Measurements from ENCODE around the gene ZNF652.

Gene ZNF652

GRCh38 chr17:49357516-49357915, 4.5 kb downstream of the ZNF652 start:
- H3K9me3 Mint-ChIP-seq = no peaks in the 10 kb centered on the region
- H3K36me3 Mint-ChIP-seq (ENCODE audit: low read depth) = no peaks in the 10 kb centered on the region
- H3K4me1 Mint-ChIP-seq (ENCODE audit: low read depth) = peaks cover 64% of the 10 kb centered on the region
- no peaks in the 10 kb centered on the region for H3K27me3 Mint-ChIP-seq
- no peak overlapping the region for H3K27ac Mint-ChIP-seq
- H3K4me3 Mint-ChIP-seq = peak overlapping the region; percentile 2

- H3K27ac Mint-ChIP-seq = no peak overlapping the region
- H3K27me3 Mint-ChIP-seq = no peaks in the 10 kb centered on the region
- peaks cover 69% of the 10 kb centered on the region for H3K4me1 Mint-ChIP-seq (ENCODE audit: low read depth)
- no peaks in the 10 kb centered on the region for H3K36me3 Mint-ChIP-seq (ENCODE audit: low read depth)
- no peak overlapping the region for H3K4me3 Mint-ChIP-seq
- no peaks in the 10 kb centered on the region for H3K9me3 Mint-ChIP-seq
Measured at GRCh38 chr17:49356320-49356719, 5.7 kb downstream of the ZNF652 start.

DNA sequence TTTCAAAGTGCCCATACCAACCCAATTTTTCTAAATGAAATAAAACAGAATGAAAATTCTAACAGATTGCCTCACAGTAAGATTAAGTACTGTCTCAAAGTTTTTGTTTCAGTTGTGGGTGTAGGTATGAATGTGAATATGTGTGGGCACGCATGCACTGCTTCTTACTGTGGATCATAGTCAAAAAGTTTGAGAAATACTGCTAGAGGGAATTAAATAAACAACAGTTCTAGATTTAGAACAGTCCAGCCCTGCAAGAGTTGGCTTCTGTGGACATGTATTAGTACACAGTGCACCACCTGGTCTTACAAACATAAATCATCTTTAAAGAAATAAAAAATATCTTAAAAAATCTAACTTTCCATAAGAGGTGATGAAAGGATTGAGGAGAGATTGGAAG, 8.4 kb downstream of the ZNF652 start:
- Mint-ChIP-seq H3K36me3 (ENCODE audit: low read depth) (peaks cover 4% of the 10 kb centered on the region), H3K4me1 (ENCODE audit: low read depth) (peaks cover 52% of the 10 kb centered on the region), H3K27ac (peak overlapping the region; percentile 38), H3K27me3 (no peaks in the 10 kb centered on the region), H3K9me3 (no peaks in the 10 kb centered on the region), H3K4me3 (peak overlapping the region; percentile 2)

GRCh38 chr17:49352587-49353154, 9.4 kb downstream of the ZNF652 start:
- peaks cover 52% of the 10 kb centered on the region for H3K4me1 Mint-ChIP-seq (ENCODE audit: low read depth)
- no peak overlapping the region for H3K27ac Mint-ChIP-seq
- H3K36me3 Mint-ChIP-seq (ENCODE audit: low read depth) = peaks cover 8% of the 10 kb centered on the region
- no peak overlapping the region for H3K4me3 Mint-ChIP-seq
- no peaks in the 10 kb centered on the region for H3K27me3 Mint-ChIP-seq
- no peaks in the 10 kb centered on the region for H3K9me3 Mint-ChIP-seq

GRCh38 chr17:49351572-49352140, 10.4 kb downstream of the ZNF652 start:
- Mint-ChIP-seq H3K27ac (no peak overlapping the region), H3K4me3 (no peak overlapping the region)

GRCh38 chr17:49349541-49349940, 12.5 kb downstream of the ZNF652 start:
- Mint-ChIP-seq H3K9me3 (no peaks in the 10 kb centered on the region), H3K36me3 (ENCODE audit: low read depth) (peaks cover 8% of the 10 kb centered on the region), H3K4me3 (no peak overlapping the region), H3K27ac (no peak overlapping the region), H3K4me1 (ENCODE audit: low read depth) (peaks cover 64% of the 10 kb centered on the region), H3K27me3 (no peaks in the 10 kb centered on the region)

More at GRCh38 chr17:49351572-49352140, 10.4 kb downstream of the ZNF652 start:
- peaks cover 8% of the 10 kb centered on the region for H3K36me3 Mint-ChIP-seq (ENCODE audit: low read depth)
- H3K4me1 Mint-ChIP-seq (ENCODE audit: low read depth) = peaks cover 54% of the 10 kb centered on the region
- H3K27me3 Mint-ChIP-seq = no peaks in the 10 kb centered on the region
- H3K9me3 Mint-ChIP-seq = no peaks in the 10 kb centered on the region

DNA sequence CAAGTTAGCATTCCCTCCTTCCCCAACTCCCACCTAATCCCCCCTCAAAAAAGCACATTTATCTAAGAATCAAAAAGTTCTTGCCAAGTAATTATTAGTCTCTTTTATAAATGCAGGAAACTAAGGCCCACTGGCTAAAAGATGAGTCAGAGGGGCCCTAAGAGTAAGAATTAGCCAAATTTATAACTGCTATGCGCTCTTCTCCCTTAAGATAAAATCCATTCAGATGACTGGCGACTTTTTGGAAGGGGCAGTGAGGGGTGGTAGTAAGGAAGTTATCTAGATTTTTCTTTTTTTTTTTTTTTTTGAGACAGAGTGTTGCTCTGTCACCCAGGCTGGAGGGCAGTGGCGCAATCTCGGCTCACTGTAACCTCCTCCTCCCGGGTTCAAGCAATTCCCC, 17.1 kb downstream of the ZNF652 start:
- H3K36me3 Mint-ChIP-seq (ENCODE audit: low read depth) = peaks cover 8% of the 10 kb centered on the region
- peak overlapping the region; percentile 14 for H3K27ac Mint-ChIP-seq

GRCh38 chr17:49343273-49343672, 18.8 kb downstream of the ZNF652 start:
- no peaks in the 10 kb centered on the region for H3K9me3 Mint-ChIP-seq
- peaks cover 90% of the 10 kb centered on the region for H3K4me1 Mint-ChIP-seq (ENCODE audit: low read depth)
- H3K36me3 Mint-ChIP-seq (ENCODE audit: low read depth) = peaks cover 4% of the 10 kb centered on the region
- peak overlapping the region; percentile 96 for H3K27ac Mint-ChIP-seq
- no peaks in the 10 kb centered on the region for H3K27me3 Mint-ChIP-seq
- H3K4me3 Mint-ChIP-seq = peak overlapping the region; percentile 80

More for the DNA sequence above, 17.1 kb downstream of the ZNF652 start:
- H3K9me3 Mint-ChIP-seq = no peaks in the 10 kb centered on the region
- no peaks in the 10 kb centered on the region for H3K27me3 Mint-ChIP-seq
- H3K4me3 Mint-ChIP-seq = no peak overlapping the region
- peaks cover 85% of the 10 kb centered on the region for H3K4me1 Mint-ChIP-seq (ENCODE audit: low read depth)

- Mint-ChIP-seq H3K4me3 (peak overlapping the region; percentile 70), H3K9me3 (no peaks in the 10 kb centered on the region), H3K27ac (peak overlapping the region; percentile 96), H3K36me3 (ENCODE audit: low read depth) (no peaks in the 10 kb centered on the region), H3K4me1 (ENCODE audit: low read depth) (peaks cover 90% of the 10 kb centered on the region), H3K27me3 (no peaks in the 10 kb centered on the region)
Measured at GRCh38 chr17:49342575-49342936, 19.5 kb downstream of the ZNF652 start.

DNA sequence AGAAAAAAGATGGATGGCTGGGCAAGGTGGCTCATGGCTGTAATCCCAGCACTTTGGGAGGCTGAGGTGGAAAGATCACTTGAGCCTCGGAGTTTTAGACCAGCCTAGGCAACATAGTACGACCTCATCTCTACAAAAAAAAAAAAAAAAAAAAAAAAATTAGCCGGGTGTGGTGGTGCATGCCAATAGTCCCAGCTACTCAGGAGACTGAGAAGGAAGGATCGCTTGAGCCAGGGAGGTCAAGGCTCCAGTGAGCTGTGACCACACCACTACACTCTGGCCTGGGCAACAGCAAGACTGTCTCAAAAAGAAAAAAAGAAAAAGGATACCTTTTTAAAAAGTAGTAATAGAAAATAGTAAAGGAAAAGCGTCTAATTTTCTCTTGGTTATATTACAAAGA, 20.7 kb downstream of the ZNF652 start:
- Mint-ChIP-seq H3K4me3 (peak overlapping the region; percentile 70), H3K27me3 (no peaks in the 10 kb centered on the region), H3K9me3 (no peaks in the 10 kb centered on the region), H3K36me3 (ENCODE audit: low read depth) (no peaks in the 10 kb centered on the region), H3K27ac (peak overlapping the region; percentile 96), H3K4me1 (ENCODE audit: low read depth) (peaks cover 83% of the 10 kb centered on the region)

DNA sequence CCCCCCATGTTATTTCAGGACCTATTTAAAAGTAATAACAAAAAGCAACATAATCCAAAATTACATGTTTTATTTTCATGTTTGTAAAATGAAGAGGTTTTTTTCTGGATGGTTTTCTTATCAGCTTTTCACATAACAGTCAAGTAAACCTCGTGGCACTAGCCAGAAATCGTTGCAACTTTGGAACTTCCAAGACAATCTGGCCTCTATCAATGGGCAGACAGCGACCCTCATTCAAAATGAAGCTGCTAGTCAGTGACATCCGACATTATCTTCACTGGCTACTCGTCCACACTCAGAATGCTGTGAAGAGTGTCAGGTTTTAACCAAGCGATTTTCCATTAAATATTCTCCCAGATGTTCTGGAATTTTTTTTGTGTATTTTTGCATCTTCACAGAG, 22.7 kb downstream of the ZNF652 start:
- Mint-ChIP-seq H3K4me3 (peak overlapping the region; percentile 28), H3K27me3 (no peaks in the 10 kb centered on the region), H3K36me3 (ENCODE audit: low read depth) (no peaks in the 10 kb centered on the region), H3K27ac (peak overlapping the region; percentile 40), H3K4me1 (ENCODE audit: low read depth) (peaks cover 83% of the 10 kb centered on the region), H3K9me3 (no peaks in the 10 kb centered on the region)

DNA sequence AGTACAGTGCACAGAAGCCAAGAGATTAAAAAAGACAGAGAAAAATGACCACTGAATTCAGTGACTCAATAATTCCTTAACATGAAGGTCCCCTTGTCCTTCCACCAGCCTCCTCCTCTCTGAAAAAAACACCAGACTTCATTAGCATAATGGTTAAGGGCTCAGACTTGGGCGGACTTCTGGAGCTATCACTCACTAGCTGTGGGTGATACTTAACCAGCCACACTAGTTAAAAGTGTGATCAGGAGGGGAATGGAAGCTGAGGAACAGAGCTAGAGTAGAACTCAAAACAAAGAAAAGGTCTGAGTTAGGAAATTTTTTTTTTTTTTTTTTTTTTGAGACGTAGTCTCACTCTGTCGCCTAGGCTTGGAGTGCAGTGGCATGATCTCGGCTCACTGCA, 23.2 kb downstream of the ZNF652 start:
- Mint-ChIP-seq H3K9me3 (no peaks in the 10 kb centered on the region), H3K4me3 (peak overlapping the region; percentile 44), H3K27ac (peak overlapping the region; percentile 90), H3K4me1 (ENCODE audit: low read depth) (peaks cover 83% of the 10 kb centered on the region), H3K36me3 (ENCODE audit: low read depth) (no peaks in the 10 kb centered on the region), H3K27me3 (no peaks in the 10 kb centered on the region)

GRCh38 chr17:49337884-49338283, 24.2 kb downstream of the ZNF652 start:
- Mint-ChIP-seq H3K36me3 (ENCODE audit: low read depth) (no peaks in the 10 kb centered on the region), H3K4me1 (ENCODE audit: low read depth) (peaks cover 73% of the 10 kb centered on the region), H3K27ac (peak overlapping the region; percentile 90), H3K27me3 (no peaks in the 10 kb centered on the region), H3K9me3 (no peaks in the 10 kb centered on the region), H3K4me3 (peak overlapping the region; percentile 44)

DNA sequence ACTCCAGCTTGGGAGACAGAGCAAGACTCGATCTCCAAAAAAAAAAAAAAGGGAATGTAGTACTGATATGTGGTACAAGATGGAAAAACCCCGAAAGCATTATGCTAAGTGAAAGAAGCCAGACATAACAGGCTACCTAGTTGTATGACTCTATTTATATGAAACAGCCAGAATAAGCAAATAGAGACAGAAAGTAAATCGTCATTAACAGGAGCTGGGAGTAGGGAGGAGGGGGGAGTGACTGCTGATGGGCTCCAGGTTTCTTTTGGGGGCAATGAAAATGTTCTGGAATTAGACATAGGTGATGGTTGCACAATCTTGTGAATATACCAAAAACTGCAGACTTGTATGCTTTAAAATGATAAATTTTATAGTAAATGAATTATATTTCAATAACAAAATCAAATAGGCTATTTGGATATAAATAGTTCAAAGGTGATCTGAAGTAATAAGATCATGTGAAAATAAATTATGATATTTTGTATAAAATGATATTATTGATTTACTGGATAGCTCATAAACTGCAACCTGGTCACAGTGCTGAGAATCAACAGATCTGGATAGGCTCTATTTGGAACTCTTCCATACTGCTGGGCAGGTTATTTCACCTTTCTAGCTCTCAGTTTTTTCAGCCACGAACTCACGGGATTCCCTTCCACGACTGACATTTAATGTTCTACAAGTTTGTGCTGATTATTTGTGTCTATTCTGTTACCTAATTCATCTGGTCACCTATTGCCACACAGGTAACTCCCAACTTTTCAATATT, 27.1 kb downstream of the ZNF652 start:
- no peaks in the 10 kb centered on the region for H3K27me3 Mint-ChIP-seq
- H3K27ac Mint-ChIP-seq = no peak overlapping the region
- H3K36me3 Mint-ChIP-seq (ENCODE audit: low read depth) = no peaks in the 10 kb centered on the region
- no peaks in the 10 kb centered on the region for H3K9me3 Mint-ChIP-seq
- H3K4me3 Mint-ChIP-seq = no peak overlapping the region
- H3K4me1 Mint-ChIP-seq (ENCODE audit: low read depth) = peaks cover 50% of the 10 kb centered on the region

DNA sequence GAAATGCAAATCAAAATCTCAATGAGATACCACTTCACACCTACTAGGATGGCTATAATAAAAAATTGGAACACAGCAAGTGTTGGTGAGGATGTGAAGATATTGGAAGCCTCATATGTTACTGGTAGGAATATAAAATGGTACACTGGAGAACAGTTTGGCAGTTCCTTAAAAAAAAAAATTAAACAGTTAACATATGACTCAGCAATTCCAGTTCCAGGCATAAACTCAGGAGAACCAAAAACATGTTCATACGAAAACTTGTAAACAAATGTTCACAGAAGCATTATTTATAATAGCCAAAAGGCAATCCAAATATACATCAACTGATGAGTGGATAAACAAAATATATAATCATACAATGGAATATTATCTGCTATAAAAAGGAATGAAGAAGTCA, 28.2 kb downstream of the ZNF652 start:
- Mint-ChIP-seq H3K4me1 (ENCODE audit: low read depth) (peaks cover 49% of the 10 kb centered on the region), H3K36me3 (ENCODE audit: low read depth) (no peaks in the 10 kb centered on the region), H3K9me3 (no peaks in the 10 kb centered on the region), H3K4me3 (no peak overlapping the region), H3K27me3 (no peaks in the 10 kb centered on the region), H3K27ac (no peak overlapping the region)
